Osteoblast (primary cell): ENCODE results near the gene ASCL1. TPM values are rescaled to one million over a fixed set of nuclear protein-coding genes. Genes with fewer than 3 reads are reported as not detected.

Experiments used
- DNase-seq: peaks from one replicate; pipeline ENCODE4 v3.0.0; 2011; ENCODE audit warnings: low spot score, mixed read lengths; ENCODE audit not compliant: insufficient read length; ENCODE audit errors: missing footprints
- H2AFZ ChIP-seq: 2 replicates; pipeline ENCODE4 v1.6.0; 2011; ENCODE audit warnings: mild to moderate bottlenecking, low read length
- H3K27ac ChIP-seq: 2 replicates; pipeline ENCODE4 v1.5.1; 2011; ENCODE audit warnings: mild to moderate bottlenecking, low read depth, low read length, moderate library complexity
- H3K27me3 ChIP-seq: 2 replicates; pipeline ENCODE4 v1.6.0; 2012; ENCODE audit warnings: mild to moderate bottlenecking, control low read depth, inconsistent platforms, low read length, moderate library complexity; ENCODE audit not compliant: insufficient read depth
- H3K36me3 ChIP-seq: 2 replicates; pipeline ENCODE4 v1.5.1; 2011; ENCODE audit warnings: mild to moderate bottlenecking, low read length, control low read depth, moderate library complexity; ENCODE audit not compliant: insufficient read depth
- H3K4me1 ChIP-seq: 2 replicates; pipeline ENCODE4 v1.5.1; 2011; ENCODE audit warnings: mild to moderate bottlenecking, low read length, control low read depth, moderate library complexity; ENCODE audit not compliant: insufficient read depth
- H3K4me2 ChIP-seq: 2 replicates; pipeline ENCODE4 v1.6.0; 2011; ENCODE audit warnings: mild to moderate bottlenecking, low read length; ENCODE audit not compliant: insufficient read depth
- H3K4me3 ChIP-seq: fragments of 200-600 bp; sonication (generic); 3 replicates; pipeline ENCODE4 v1.5.1; 2012; ENCODE audit warnings: mild to moderate bottlenecking, low read length, inconsistent platforms; ENCODE audit not compliant: insufficient read depth
- H3K79me2 ChIP-seq: 2 replicates; pipeline ENCODE4 v1.6.0; 2012; ENCODE audit warnings: mild to moderate bottlenecking, low read length, control low read depth, inconsistent platforms; ENCODE audit not compliant: insufficient read depth
- H3K9me3 ChIP-seq: 2 replicates; pipeline ENCODE4 v1.5.1; 2011; ENCODE audit warnings: low read depth, low read length, control low read depth
- H4K20me1 ChIP-seq: 2 replicates; pipeline ENCODE4 v1.6.0; 2012; ENCODE audit warnings: mild to moderate bottlenecking, low read length, control low read depth; ENCODE audit not compliant: insufficient read depth
- CTCF ChIP-seq: IDR thresholded peaks from 2 replicates; pipeline ENCODE4 v1.5.1; 2011; ENCODE audit warnings: mild to moderate bottlenecking, low read depth, low read length, moderate library complexity; ENCODE audit errors: extremely low read depth
- total RNA-seq: library from RNA; depleted of rRNA; stranded (reverse); fragments of >200 nt; gene quantifications from 2 replicates; pipeline ENCODE4 v1.2.3, GENCODE V29; 2012

Gene ASCL1
- not detected in 2 replicates for total RNA-seq

GRCh38 chr12:102957339-102958050 lies at the start of gene ASCL1:
ASCL1 (plus strand) TSS chr12:102957674; CDS start chr12:102958245, 571 bp downstream.
- H2AFZ ChIP-seq, result no peak within 1 kb of the TSS
- peaks cover 53% of the 10 kb centered on the region for H3K27me3 ChIP-seq
- no peaks in the 10 kb centered on the region for H4K20me1 ChIP-seq
- H3K4me2 ChIP-seq, result peak within 1 kb of the TSS; percentile 51
- peak; percentile 78 for DNase-seq
- H3K36me3 ChIP-seq, result no peaks in the 10 kb centered on the region
- no peak within 1 kb of the TSS for H3K27ac ChIP-seq
- no peaks in the 10 kb centered on the region for H3K4me1 ChIP-seq
- H3K79me2 ChIP-seq, result no peaks in the 10 kb centered on the region
- H3K9me3 ChIP-seq, result no peaks in the 10 kb centered on the region
- no peak for TF ChIP-seq CTCF
- H3K4me3 ChIP-seq, result peak within 1 kb of the TSS; percentile 55

DNA sequence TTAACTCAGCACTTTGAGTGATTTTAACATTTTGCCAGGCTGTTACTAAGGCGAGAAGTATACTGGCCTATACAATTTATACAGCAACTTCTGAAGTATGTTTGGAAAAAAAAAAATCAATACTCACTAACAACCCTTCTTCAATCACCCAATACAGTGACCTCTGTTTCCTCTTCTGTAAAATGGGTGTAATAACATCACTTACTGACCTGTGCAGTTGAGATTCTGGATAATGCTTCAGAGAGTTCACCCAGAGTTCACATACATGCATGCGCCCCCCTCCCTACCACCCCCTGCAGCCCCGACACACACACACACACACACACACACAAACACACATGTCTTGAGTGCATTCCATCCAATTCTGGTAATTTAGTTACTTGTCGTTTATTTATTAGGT lies 49.6 kb upstream of the ASCL1 start:
- H3K79me2 ChIP-seq, result no peaks in the 10 kb centered on the region
- no peaks in the 10 kb centered on the region for H4K20me1 ChIP-seq
- no peaks in the 10 kb centered on the region for H3K4me1 ChIP-seq
- TF ChIP-seq CTCF, result no peak
- H2AFZ ChIP-seq, result no peak overlapping the region
- H3K4me2 ChIP-seq, result no peak overlapping the region
- H3K4me3 ChIP-seq, result no peak overlapping the region
- no peaks in the 10 kb centered on the region for H3K27me3 ChIP-seq
- H3K27ac ChIP-seq, result no peak overlapping the region
- no peaks in the 10 kb centered on the region for H3K9me3 ChIP-seq
- no peaks in the 10 kb centered on the region for H3K36me3 ChIP-seq
- no peak for DNase-seq

DNA sequence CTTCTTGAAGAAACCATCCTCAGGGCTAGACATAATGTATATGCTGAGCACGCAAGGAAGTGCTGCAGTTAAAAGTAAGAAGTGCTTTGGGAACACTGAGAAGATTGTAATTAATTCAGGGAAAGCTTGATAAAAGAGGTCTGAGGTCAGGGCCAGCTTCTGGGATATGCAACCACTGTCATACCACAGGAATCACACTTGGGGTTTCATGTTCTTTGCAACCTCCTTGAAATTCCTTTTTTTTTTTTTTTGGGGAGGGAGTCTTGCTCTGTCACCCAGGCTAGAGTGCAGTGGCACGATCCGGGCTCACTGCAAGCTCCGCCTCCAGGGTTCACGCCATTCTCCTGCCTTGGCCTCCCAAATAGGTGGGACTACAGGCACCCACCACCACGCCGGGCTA lies 47.3 kb upstream of the ASCL1 start:
- Histone ChIP-seq H4K20me1 (no peaks in the 10 kb centered on the region), H3K4me1 (no peaks in the 10 kb centered on the region), H3K79me2 (no peaks in the 10 kb centered on the region), H2AFZ (no peak overlapping the region), H3K27ac (no peak overlapping the region), H3K4me3 (no peak overlapping the region), H3K9me3 (no peaks in the 10 kb centered on the region), H3K4me2 (no peak overlapping the region), H3K27me3 (no peaks in the 10 kb centered on the region), H3K36me3 (no peaks in the 10 kb centered on the region)
- DNase-seq, result no peak
- no peak for TF ChIP-seq CTCF

- no peaks in the 10 kb centered on the region for H4K20me1 ChIP-seq
- TF ChIP-seq CTCF, result no peak
- no peak overlapping the region for H2AFZ ChIP-seq
These were observed 46.7 kb upstream of the ASCL1 start for GRCh38 chr12:102910792-102911191.

More at GRCh38 chr12:102910792-102911191, 46.7 kb upstream of the ASCL1 start:
- Histone ChIP-seq H3K79me2 (no peaks in the 10 kb centered on the region), H3K27me3 (no peaks in the 10 kb centered on the region), H3K4me3 (no peak overlapping the region), H3K4me2 (no peak overlapping the region), H3K9me3 (no peaks in the 10 kb centered on the region), H3K27ac (no peak overlapping the region), H3K4me1 (no peaks in the 10 kb centered on the region), H3K36me3 (no peaks in the 10 kb centered on the region)
- DNase-seq, result no peak
